K562 (cell line): ENCODE results near the gene SLC35A2. TPM values are rescaled to one million over a fixed set of nuclear protein-coding genes. Genes with fewer than 3 reads are reported as not detected.

Experiments used
- CBX8 ChIP-seq: fragments of 200-600 bp; sonication (generic); IDR thresholded peaks from 2 replicates; pipeline ENCODE4 v1.6.1; 2012; ENCODE audit warnings: borderline replicate concordance, mixed run types, low read depth, mild to moderate bottlenecking, moderate library complexity, mixed read lengths, low read length, control low read depth, inconsistent platforms; ENCODE audit not compliant: poor library complexity, severe bottlenecking; ENCODE audit errors: extremely low read depth
- CTBP1 ChIP-seq: fragments of 450-650 bp; IDR thresholded peaks from 2 replicates; pipeline ENCODE4 v1.6.1; 2016; ENCODE audit warnings: borderline replicate concordance
- DNMT1 ChIP-seq: fragments of 450-650 bp; IDR thresholded peaks from 2 replicates; pipeline ENCODE4 v1.6.1; 2016; ENCODE audit warnings: antibody characterized with exemption, mild to moderate bottlenecking
- ELF1 ChIP-seq: fragments of 200-800 bp; sonication (Bioruptor generic); IDR thresholded peaks from 2 replicates; pipeline ENCODE4 v1.6.1; 2016; ENCODE audit warnings: missing genetic modification characterization, missing compliant biosample characterization
- EP300 ChIP-seq: IDR thresholded peaks from 2 replicates; pipeline ENCODE4 v1.6.1; 2012; ENCODE audit warnings: low read length, improper control_type of control experiment
- ERF ChIP-seq: fragments of 450-650 bp; formaldehyde crosslinking; IDR thresholded peaks from 2 replicates; pipeline ENCODE4 v1.4.0; 2020; ENCODE audit warnings: mild to moderate bottlenecking, mixed read lengths
- ETV5 ChIP-seq: sonication (generic); formaldehyde crosslinking; IDR thresholded peaks from 2 replicates; pipeline ENCODE4 v1.4.0; 2020; ENCODE audit warnings: low read depth, mild to moderate bottlenecking, missing genetic modification reagents
- FOXO4 ChIP-seq: fragments of 450-650 bp; formaldehyde crosslinking; IDR thresholded peaks from 2 replicates; pipeline ENCODE4 v1.4.0; 2020; ENCODE audit warnings: mild to moderate bottlenecking, moderate library complexity
- GABPB1 ChIP-seq: sonication (generic); formaldehyde crosslinking; IDR thresholded peaks from 2 replicates; pipeline ENCODE4 v1.8.0; 2022; ENCODE audit warnings: mild to moderate bottlenecking, missing genetic modification reagents
- GTF2E2 ChIP-seq: fragments of 200-800 bp; sonication (Bioruptor generic); IDR thresholded peaks from 2 replicates; pipeline ENCODE4 v1.6.1; 2016; ENCODE audit warnings: missing genetic modification characterization, missing compliant biosample characterization
- HBP1 ChIP-seq: fragments of 450-650 bp; formaldehyde crosslinking; IDR thresholded peaks from 2 replicates; pipeline ENCODE4 v1.4.0; 2022; ENCODE audit warnings: missing genetic modification characterization
- HNRNPLL ChIP-seq: fragments of 200-400 bp; formaldehyde crosslinking; IDR thresholded peaks from 2 replicates; pipeline ENCODE4 v1.6.1; 2017; ENCODE audit warnings: low read length, low read depth, mild to moderate bottlenecking; ENCODE audit not compliant: poor library complexity, severe bottlenecking
- MAZ ChIP-seq, 2 experiments: fragments of 450-650 bp in 1 of 2; sonication (generic) in 1 of 2; formaldehyde crosslinking; IDR thresholded peaks in 1 of 2; conservative IDR thresholded peaks in 1 of 2; 2 replicates each; pipeline versions ENCODE4 v1.4.0 to v1.5.0; 2020; ENCODE audit warnings: mild to moderate bottlenecking in 1 of 2, missing genetic modification reagents in 1 of 2
- NFYB ChIP-seq: IDR thresholded peaks from 2 replicates; pipeline ENCODE4 v1.6.1; 2011; ENCODE audit warnings: mild to moderate bottlenecking, moderate library complexity; ENCODE audit not compliant: insufficient read length; ENCODE audit errors: extremely low read depth
- NONO ChIP-seq, 2 experiments: fragments of 200-400 bp in 1 of 2; fragments of 450-650 bp in 1 of 2; formaldehyde crosslinking in 1 of 2; IDR thresholded peaks; 2 replicates each; pipeline ENCODE4 v1.6.1; 2017; ENCODE audit warnings: low read depth in 2 of 2, mild to moderate bottlenecking in 2 of 2, moderate library complexity in 2 of 2, low read length in 1 of 2
- PHF21A ChIP-seq: fragments of 450-650 bp; IDR thresholded peaks from 2 replicates; pipeline ENCODE4 v1.6.1; 2017; ENCODE audit warnings: low read depth, borderline replicate concordance
- SP1 ChIP-seq: sonication (generic); formaldehyde crosslinking; IDR thresholded peaks from 2 replicates; pipeline ENCODE4 v1.8.1; 2022; ENCODE audit warnings: mild to moderate bottlenecking, missing genetic modification reagents
- SREBF2 ChIP-seq: sonication (generic); formaldehyde crosslinking; IDR thresholded peaks from 2 replicates; pipeline ENCODE4 v1.4.0; 2020; ENCODE audit warnings: mild to moderate bottlenecking, missing genetic modification reagents
- XRCC5 ChIP-seq: fragments of 200-400 bp; formaldehyde crosslinking; IDR thresholded peaks from 2 replicates; pipeline ENCODE4 v1.6.1; 2017; ENCODE audit warnings: low read depth, mild to moderate bottlenecking, low read length
- ZNF12 ChIP-seq: sonication (generic); formaldehyde crosslinking; IDR thresholded peaks from 2 replicates; pipeline ENCODE4 v1.4.0; 2020; ENCODE audit warnings: mild to moderate bottlenecking, missing genetic modification reagents
- ZNF263 ChIP-seq: sonication (generic); formaldehyde crosslinking; IDR thresholded peaks from 2 replicates; pipeline ENCODE4 v1.8.0; 2022; ENCODE audit warnings: mild to moderate bottlenecking, missing genetic modification reagents, borderline replicate concordance
- ZNF830 ChIP-seq: fragments of 250-450 bp; sonication (Bioruptor Pico); IDR thresholded peaks from 2 replicates; pipeline ENCODE4 v1.5.0; 2021; ENCODE audit warnings: mild to moderate bottlenecking
- polyA plus RNA-seq, 8 experiments: library from polyadenylated mRNA; depleted of rRNA in 4 of 8; stranded (reverse) in 5 of 8; unstranded in 3 of 8; fragments of >200 nt; fragmentation: Nextera tagmentation in 2 of 8; fragmentation: Illumina TruSeq in 1 of 8; extraction: Ambion mirVana in 2 of 8; extraction: Trizol in 1 of 8; gene quantifications; 2 replicates each; pipeline versions ENCODE4 v1.2.1 to v1.2.3, GENCODE V29; 2011 to 2014; ENCODE audit warnings: inconsistent platforms in 1 of 8, missing spikeins in 1 of 8
- total RNA-seq, 7 experiments: library from RNA; depleted of rRNA in 6 of 7; stranded (reverse); fragments of >200 nt in 6 of 7; fragmentation: Illumina TruSeq in 2 of 7; extraction: Trizol in 2 of 7; gene quantifications; 2 replicates each; pipeline versions ENCODE4 v1.2.1 to v1.2.3, GENCODE V29; 2011 to 2021; ENCODE audit warnings: low replicate concordance in 1 of 7

The SLC35A2 gene
- total and polyA plus RNA-seq, 9 of the 15 experiments (the other 6 are each of a cell fraction or from before 2014, with no cell fraction given) = 3.3 to 38.9 (median 20.0) TPM

GRCh38 chrX:48918643-48919340, 7.3 kb upstream of the SLC35A2 start, which contains the start of gene PIM2 (continued):
- TF ChIP-seq GABPB1 (CRISPR knock-in tag) = 0 out of 2 replicates have a peak, but pooled peaks have one; percentile 34
- TF ChIP-seq SREBF2 (CRISPR knock-in tag) = 0 out of 2 replicates have a peak, but pooled peaks have one; percentile 68
- TF ChIP-seq GTF2E2 (tag) = peak; percentile 90; the same call in 1 of the 2 replicates
- TF ChIP-seq HNRNPLL = peak; percentile 82
- no peak for TF ChIP-seq HBP1 (CRISPR knock-in tag)
- peak; percentile 57; the same call in 1 of the 2 replicates for TF ChIP-seq ELF1 (tag)
- TF ChIP-seq ZNF263 (CRISPR knock-in tag) = 0 out of 2 replicates have a peak, but pooled peaks have one; percentile 38
- peak; percentile 65; the same call in 1 of the 2 replicates for TF ChIP-seq ZNF12 (CRISPR knock-in tag)
- TF ChIP-seq DNMT1 = no peak
- peak; percentile 57; the same call in 1 of the 2 replicates for TF ChIP-seq ZNF830 (CRISPR knock-in tag)
- TF ChIP-seq MAZ (CRISPR knock-in tag; conservative IDR thresholded peaks at IDR 0.05 in 1 of 2, IDR thresholded peaks at IDR 0.05 in 1 of 2) = peak in 1 of 2 experiments; percentile 55; a peak in 1 of 4 replicates
- no peak for TF ChIP-seq EP300
- TF ChIP-seq FOXO4 (CRISPR knock-in tag) = no peak
- no peak for TF ChIP-seq PHF21A
- peak; percentile 17; the same call in 1 of the 2 replicates for TF ChIP-seq ETV5
- peak in 1 of 2 experiments; percentile 91; a peak in 2 of 4 replicates for TF ChIP-seq NONO (IDR thresholded peaks at IDR 0.05; ENCODE audit: low read depth in 2 of 2, low read length in 1 of 2)
- TF ChIP-seq SP1 (CRISPR knock-in tag) = peak; percentile 77
- peak; percentile 49 for TF ChIP-seq NFYB
- TF ChIP-seq ERF = peak; percentile 76
- peak; percentile 31; the same call in 1 of the 2 replicates for TF ChIP-seq CTBP1
- no peak for TF ChIP-seq XRCC5
- no peak for TF ChIP-seq CBX8
